ENCODE results near the gene TMEM178B.

- TF ChIP-seq, protein P1, sequence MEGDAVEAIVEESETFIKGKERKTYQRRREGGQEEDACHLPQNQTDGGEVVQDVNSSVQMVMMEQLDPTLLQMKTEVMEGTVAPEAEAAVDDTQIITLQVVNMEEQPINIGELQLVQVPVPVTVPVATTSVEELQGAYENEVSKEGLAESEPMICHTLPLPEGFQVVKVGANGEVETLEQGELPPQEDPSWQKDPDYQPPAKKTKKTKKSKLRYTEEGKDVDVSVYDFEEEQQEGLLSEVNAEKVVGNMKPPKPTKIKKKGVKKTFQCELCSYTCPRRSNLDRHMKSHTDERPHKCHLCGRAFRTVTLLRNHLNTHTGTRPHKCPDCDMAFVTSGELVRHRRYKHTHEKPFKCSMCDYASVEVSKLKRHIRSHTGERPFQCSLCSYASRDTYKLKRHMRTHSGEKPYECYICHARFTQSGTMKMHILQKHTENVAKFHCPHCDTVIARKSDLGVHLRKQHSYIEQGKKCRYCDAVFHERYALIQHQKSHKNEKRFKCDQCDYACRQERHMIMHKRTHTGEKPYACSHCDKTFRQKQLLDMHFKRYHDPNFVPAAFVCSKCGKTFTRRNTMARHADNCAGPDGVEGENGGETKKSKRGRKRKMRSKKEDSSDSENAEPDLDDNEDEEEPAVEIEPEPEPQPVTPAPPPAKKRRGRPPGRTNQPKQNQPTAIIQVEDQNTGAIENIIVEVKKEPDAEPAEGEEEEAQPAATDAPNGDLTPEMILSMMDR (IDR thresholded peaks at IDR 0.05), result no peak
- TF ChIP-seq POLR2A (IDR thresholded peaks at IDR 0.05; ENCODE audit: low read depth) (no peak), EP300 (IDR thresholded peaks at IDR 0.05) (no peak)
These were observed 347.4 kb downstream of the TMEM178B start for GRCh38 chr7:141421306-141421705.

Measured in esophagus muscularis mucosa (tissue), 4 donors.